Fibroblast of mammary gland (primary cell): Measurements from ENCODE around the gene CAVIN1.
"Not testable (repeated sequence)": the region's sequence is repeated elsewhere in the genome, so short reads cannot be mapped to it uniquely, and the experiment has no call there.

Source experiments
- DNase-seq: peaks from one replicate; pipeline ENCODE4 v3.0.0-alpha.2; 2010; ENCODE audit warnings: low read depth
- H3K4me3 ChIP-seq: 2 replicates; pipeline ENCODE4 v1.5.1; 2011; ENCODE audit warnings: low read depth, mild to moderate bottlenecking, low read length, moderate library complexity; ENCODE audit not compliant: control insufficient read depth
- TF ChIP-seq, protein P1 (sequence below): conservative IDR thresholded peaks from 2 replicates; pipeline ENCODE4 v1.5.1; 2011; ENCODE audit warnings: low read depth, low read length, inconsistent platforms; ENCODE audit not compliant: control insufficient read depth, insufficient read depth

Gene CAVIN1

DNA sequence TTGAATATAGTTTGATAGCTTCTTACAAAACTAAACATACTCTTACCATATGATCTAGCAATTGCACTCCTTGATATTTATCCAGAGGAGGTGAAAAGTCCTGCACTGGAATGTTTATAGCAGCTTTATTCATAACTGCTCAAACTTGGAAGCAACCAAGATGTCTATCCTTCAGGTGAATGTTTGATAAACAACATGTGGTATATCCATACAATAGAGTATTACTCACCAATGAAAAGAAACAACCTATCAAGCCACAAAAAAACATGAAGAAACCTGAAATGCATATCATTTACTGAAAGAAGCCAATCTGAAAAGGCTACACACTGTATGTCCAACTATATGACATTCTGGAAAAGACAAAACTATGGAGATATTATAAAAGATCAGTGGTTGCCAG is 50.9 kb downstream of the CAVIN1 start:
- TF ChIP-seq, protein P1, sequence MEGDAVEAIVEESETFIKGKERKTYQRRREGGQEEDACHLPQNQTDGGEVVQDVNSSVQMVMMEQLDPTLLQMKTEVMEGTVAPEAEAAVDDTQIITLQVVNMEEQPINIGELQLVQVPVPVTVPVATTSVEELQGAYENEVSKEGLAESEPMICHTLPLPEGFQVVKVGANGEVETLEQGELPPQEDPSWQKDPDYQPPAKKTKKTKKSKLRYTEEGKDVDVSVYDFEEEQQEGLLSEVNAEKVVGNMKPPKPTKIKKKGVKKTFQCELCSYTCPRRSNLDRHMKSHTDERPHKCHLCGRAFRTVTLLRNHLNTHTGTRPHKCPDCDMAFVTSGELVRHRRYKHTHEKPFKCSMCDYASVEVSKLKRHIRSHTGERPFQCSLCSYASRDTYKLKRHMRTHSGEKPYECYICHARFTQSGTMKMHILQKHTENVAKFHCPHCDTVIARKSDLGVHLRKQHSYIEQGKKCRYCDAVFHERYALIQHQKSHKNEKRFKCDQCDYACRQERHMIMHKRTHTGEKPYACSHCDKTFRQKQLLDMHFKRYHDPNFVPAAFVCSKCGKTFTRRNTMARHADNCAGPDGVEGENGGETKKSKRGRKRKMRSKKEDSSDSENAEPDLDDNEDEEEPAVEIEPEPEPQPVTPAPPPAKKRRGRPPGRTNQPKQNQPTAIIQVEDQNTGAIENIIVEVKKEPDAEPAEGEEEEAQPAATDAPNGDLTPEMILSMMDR, result no peak
- no peak overlapping the region for H3K4me3 ChIP-seq
- no peak for DNase-seq

DNA sequence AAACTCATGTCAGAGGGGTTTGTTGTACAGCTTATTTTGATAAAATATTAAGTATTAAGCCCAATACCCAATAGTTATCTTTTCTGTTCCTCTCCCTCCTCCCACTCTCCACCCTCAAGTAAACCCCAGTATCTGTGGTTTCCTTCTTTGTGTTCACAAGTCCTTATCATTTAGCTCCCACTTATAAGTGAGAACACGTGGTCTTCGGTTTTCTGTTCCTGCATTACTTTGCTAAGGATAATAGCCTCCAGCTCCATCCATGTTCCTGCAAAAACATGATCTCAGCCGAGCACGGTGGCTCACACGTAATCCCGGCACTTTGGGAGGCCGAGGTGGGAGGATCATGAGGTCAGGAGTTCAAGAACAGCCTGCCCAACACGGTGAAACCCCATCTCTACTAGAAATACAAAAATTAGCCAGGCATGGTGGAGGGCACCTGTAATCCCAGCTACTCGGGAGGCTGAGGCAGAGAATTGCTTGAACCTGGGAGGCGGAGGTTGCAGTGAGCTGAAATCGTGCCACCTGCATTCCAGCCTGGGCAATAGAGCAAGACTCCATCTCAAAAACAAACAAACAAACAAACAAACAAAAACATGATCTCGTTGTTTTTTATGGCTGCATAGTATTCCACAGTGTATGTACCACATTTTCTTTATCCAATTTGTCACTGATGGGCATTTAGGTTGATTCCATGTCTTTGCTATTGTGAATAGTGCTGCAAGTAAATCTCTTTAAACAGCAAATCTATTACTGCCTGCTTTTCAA is 54.1 kb downstream of the CAVIN1 start:
- H3K4me3 ChIP-seq, DNase-seq: not testable (repeated sequence)

DNA sequence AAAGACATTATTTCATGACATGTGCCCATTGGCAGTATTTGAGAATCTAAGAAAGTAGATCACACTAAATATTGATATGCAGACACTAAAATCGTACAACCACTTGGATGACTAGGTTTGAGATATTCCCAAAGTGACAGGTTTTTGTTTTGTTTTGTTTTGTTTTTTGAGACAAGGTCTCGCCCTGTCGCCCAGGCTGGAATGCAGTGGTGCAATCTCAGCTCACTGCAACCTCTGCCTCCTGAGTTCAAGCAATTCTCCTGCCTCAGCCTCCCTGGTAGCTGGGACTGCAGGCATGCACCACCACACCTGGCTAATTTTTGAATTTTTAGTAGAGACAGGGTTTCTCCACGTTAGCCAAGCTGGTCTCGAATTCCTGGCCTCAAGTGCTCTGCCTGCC is 54.7 kb downstream of the CAVIN1 start:
- DNase-seq, H3K4me3 ChIP-seq: not testable (repeated sequence)

DNA sequence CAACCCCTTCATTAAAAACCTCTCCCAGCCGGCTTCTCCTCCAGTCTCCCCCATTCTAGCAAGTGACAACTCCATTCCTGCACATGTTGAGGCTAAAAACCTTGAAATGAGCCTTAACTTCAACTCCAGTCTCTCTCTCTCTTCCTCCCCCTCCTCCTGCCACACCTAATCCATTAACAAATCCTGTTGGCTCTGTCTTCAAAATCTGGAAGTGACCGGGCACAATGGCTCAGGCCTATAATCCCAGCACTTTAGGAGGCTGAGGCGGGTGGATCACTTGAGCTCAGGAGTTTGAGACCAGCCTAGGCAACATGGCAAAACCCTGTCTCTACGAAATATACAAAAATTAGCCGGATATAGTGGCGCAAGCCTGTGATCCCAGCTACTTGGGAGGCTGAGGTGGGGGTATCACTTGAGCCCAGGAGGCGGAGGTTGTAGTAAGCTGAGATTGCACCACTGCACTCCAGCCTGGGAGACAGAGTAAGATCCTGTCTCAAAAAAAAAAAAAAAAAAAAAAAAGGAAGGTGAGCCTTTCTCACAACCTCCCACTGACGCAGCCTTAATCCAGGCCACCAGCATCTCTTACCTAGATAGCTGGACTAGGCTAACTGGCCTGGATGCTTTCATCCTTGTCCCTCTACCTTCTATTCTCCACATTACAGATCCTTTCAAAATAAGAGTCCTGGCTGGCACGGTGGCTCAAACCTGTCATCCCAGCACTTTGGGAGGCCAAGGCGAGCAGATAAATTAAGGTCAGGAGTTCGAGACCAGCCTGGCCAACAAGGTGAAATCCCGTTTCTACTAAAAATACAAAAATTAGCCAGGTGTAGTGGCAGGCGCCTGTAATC is 56.7 kb downstream of the CAVIN1 start:
- not testable (repeated sequence) for DNase-seq

DNA sequence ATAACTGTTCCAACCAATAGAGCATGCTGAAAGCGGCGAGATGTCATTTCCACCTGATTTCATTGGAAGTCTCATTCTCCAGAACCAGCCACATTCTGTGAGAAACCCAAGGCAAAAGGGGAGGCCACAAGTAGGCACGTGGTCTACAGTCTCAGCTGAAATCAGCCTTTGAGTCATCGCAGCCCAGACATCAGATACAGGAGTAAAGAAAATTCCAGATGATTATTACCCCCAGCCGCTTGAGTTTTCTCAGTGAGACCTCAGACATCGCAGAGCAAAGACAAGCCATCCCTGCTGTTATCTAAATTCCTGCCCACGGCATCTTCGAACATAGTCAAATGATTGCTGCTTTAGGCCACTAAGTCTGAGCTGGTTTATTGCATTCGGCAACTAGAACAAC is 57.9 kb downstream of the CAVIN1 start:
- TF ChIP-seq, protein P1, result no peak
- DNase-seq, result peak; percentile 80
- H3K4me3 ChIP-seq, result no peak overlapping the region

More for the DNA sequence above, 56.7 kb downstream of the CAVIN1 start:
- H3K4me3 ChIP-seq, result not testable (repeated sequence)

DNA sequence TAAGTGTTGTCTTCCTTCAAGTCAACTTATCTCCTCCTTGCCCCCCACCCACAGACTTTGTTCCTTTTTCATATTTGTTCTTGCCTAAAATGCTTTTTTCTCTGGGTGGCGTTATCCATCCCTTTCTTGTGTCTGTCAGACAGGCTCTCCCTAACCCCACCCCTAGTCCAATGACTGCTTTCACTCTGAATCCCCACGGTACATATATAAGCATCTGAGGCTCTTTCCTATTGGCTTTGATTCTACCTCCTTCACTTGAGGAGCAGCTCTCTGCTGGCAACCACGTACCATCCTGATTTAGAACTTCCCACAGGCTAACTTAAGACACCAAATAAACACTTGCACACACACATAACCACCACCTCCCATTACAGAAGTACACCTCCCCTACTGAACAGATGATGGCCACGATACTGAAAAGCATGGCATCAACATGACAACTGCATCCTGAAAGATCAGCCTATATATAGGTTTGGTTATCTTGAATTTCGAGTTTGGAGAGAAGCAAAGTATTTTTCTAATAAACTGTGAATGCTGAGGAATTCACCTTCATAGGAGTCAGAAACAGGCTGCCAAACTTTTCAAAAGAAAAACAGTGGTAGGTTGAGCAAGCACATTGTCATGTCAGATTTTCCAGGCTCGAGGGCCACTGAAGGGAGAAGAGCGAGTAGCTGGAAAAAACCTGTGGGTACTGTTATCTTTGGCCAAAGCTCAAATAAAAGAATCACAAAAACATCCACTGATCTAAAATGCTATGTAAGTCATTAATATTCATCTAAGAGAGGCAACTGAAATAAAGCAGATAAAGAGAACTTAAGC is 59.1 kb downstream of the CAVIN1 start:
- TF ChIP-seq, protein P1, result no peak
- no peak overlapping the region for H3K4me3 ChIP-seq
- DNase-seq, result peak; percentile 57

DNA sequence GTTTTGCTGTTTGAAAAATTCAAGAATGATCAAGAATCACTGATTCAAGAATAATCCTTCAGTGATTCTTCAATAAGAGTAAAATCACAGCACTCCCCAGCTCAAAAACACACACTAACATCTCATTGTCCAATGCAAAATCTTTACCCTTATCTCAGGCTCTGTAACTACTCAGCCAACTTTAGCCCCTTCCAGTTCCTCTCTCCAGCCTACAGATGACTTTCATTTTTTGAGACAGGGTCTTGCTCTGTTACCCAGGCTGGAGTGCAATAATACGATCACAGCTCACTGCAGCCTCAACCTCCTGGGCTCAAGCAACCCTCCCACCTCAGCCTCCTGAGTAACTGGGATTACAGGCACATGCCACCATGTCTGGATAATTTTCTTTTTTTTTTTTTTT is 59.8 kb downstream of the CAVIN1 start:
- no peak overlapping the region for H3K4me3 ChIP-seq
- no peak for DNase-seq
- TF ChIP-seq, protein P1, result no peak
